ENCODE results near the gene CDKAL1. TPM values are rescaled to one million over a fixed set of nuclear protein-coding genes. Genes with fewer than 3 reads are reported as not detected.

Gene CDKAL1
- total and polyA plus RNA-seq, 9 of the 15 experiments (the other 6 are each of a cell fraction or from before 2014, with no cell fraction given), result 11.2 to 36.3 (median 20.1) TPM

- TF ChIP-seq TRIM24 (IDR thresholded peaks at IDR 0.05) (peak; percentile 60 to 70; a peak in 3 of 4 replicates), ZNF324 (CRISPR knock-in tag; IDR thresholded peaks at IDR 0.05) (no peak), CEBPZ (IDR thresholded peaks at IDR 0.05; ENCODE audit: borderline replicate concordance, low read depth, low read length) (no peak), MCM7 (IDR thresholded peaks at IDR 0.05) (no peak), RFX5 (IDR thresholded peaks at IDR 0.05; ENCODE audit: low read depth, low read length) (no peak), ZNF165 (CRISPR knock-in tag; IDR thresholded peaks at IDR 0.05; ENCODE audit: borderline replicate concordance) (no peak), ZNF707 (CRISPR knock-in tag; conservative IDR thresholded peaks at IDR 0.05) (no peak), MECOM (CRISPR knock-in tag; IDR thresholded peaks at IDR 0.05) (0 out of 2 replicates have a peak, but pooled peaks have one; percentile 51), ZNF140 (CRISPR knock-in tag; IDR thresholded peaks at IDR 0.05) (no peak), MTA2 (IDR thresholded peaks at IDR 0.05; ENCODE audit: low read depth) (no peak), ZNF175 (CRISPR knock-in tag; IDR thresholded peaks at IDR 0.05; ENCODE audit: low read depth) (peak; percentile 84), ZNF583 (CRISPR knock-in tag; IDR thresholded peaks at IDR 0.05) (peak; percentile 79; the same call in 1 of the 2 replicates), NRF1 (conservative IDR thresholded peaks at IDR 0.05 in 1 of 2, IDR thresholded peaks at IDR 0.05 in 1 of 2) (0 out of 4 replicates have a peak, but pooled peaks of 1 of the 2 experiments have one; percentile 22), MEF2A (IDR thresholded peaks at IDR 0.05; ENCODE audit: control insufficient read depth, low read depth, low read length) (peak; percentile 64), DMBX1 (CRISPR knock-in tag; IDR thresholded peaks at IDR 0.05; ENCODE audit: borderline replicate concordance) (peak; percentile 95), STAG1 (CRISPR knock-in tag; IDR thresholded peaks at IDR 0.05; ENCODE audit: borderline replicate concordance) (no peak), ZNF318 (IDR thresholded peaks at IDR 0.05; ENCODE audit: borderline replicate concordance in 1 of 2, low read depth in 1 of 2) (0 out of 4 replicates have a peak, but pooled peaks of 1 of the 2 experiments have one; percentile 20)
Observed at GRCh38 chr6:21263531-21264287, 729.5 kb downstream of the CDKAL1 start (continued).

Data from K562 (cell line).